GM19468 (cell line): Measurements from ENCODE around the gene RET.
A peak's percentile ranks its signal among the peaks of the same experiment; 100 is the strongest.

Experiments used
- ATAC-seq: cut with Tn5 transposase; IDR thresholded peaks from one replicate; pipeline ENCODE4 v1.9.1; 2021; ENCODE audit warnings: mild to moderate bottlenecking, moderate library complexity, moderate number of reproducible peaks; ENCODE audit not compliant: unreplicated experiment; ENCODE audit errors: extremely low read depth

RET gene

DNA sequence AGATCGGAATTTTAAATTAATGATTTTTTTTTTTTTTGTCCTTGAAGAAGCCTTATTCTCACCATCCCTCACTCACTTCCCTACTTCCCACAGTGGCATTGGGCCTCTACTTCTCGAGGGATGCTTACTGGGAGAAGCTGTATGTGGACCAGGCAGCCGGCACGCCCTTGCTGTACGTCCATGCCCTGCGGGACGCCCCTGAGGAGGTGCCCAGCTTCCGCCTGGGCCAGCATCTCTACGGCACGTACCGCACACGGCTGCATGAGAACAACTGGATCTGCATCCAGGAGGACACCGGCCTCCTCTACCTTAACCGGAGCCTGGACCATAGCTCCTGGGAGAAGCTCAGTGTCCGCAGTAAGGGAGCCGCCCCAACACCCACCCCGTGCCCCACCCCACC is 23.5 kb downstream of the RET start:
- ATAC-seq, result no peak

DNA sequence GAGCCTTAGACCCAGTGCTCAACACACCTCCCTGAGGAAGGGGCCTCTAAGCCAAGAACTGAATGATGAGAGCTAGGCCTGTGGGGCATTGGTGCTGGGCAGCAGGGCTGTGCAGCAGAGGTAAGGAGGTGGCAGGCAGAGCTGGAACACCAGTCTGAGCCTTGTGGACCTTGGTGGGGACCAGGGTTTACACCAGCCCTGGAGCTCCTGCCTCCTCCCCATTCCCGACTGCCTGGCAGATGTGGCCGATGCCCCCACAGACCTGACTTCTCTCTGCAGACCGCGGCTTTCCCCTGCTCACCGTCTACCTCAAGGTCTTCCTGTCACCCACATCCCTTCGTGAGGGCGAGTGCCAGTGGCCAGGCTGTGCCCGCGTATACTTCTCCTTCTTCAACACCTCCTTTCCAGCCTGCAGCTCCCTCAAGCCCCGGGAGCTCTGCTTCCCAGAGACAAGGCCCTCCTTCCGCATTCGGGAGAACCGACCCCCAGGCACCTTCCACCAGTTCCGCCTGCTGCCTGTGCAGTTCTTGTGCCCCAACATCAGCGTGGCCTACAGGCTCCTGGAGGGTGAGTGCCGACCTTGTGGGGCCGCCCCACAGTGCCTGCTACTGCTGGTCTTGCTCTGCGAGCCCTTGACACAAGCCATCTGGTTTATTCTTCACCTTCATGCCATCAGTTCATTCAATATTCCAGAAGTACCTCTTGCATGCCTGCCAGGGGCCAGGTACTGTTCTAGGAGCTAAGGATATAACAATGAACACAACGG is 25.4 kb downstream of the RET start:
- ATAC-seq, result no peak

DNA sequence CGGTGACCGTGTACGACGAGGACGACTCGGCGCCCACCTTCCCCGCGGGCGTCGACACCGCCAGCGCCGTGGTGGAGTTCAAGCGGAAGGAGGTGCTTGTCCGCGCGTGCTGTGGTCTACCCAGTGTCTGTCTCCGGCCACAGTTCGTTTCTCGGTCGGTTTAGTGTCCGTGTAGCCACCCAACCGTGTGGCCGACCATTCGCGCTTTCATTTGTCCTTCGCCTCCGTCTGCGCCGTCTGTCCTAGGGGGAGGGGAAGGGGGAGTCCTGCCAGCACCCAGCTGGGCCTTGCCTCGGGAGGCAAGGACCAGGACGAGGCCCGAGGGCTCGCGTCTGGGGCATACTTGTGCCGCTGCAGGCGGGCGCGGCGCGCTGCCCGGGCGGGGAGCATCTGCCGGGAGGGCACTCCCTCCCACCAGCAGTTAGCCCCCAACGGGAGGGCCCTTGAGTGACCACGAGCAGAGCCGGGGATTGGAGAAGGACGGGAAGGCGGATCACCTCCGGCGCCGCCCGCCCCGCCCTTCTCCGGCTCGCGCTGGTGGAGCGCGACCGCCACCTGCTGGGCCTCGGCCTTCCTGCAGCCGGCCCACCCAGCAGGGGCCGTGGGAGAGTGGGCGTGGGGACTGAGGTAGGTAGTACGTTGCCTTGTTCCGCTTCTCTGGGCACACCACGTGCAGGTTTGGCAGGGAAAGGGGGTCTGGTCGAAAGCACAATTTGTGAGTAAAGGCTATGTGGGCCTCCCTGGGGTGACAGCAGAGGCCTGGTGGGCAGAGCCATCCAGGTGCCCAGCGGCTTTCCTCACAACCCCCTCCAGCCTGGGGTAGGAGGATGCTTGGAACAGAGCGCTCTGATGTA is 28.5 kb downstream of the RET start:
- peak; percentile 69 for ATAC-seq

DNA sequence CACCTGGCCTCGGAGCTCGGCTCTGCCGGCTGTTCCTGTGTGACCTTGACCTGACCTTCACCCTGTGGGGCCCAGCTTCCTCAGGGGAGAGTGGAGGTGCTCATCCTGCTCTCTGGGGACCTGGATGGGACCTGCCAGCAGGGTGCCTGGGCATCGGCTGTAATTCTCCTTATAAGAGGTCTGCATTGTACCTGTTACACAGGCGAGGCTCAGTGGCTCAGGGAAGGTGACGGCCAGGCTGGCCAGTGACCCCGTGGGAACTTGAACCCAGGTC is 29.0 kb downstream of the RET start:
- ATAC-seq, result no peak

DNA sequence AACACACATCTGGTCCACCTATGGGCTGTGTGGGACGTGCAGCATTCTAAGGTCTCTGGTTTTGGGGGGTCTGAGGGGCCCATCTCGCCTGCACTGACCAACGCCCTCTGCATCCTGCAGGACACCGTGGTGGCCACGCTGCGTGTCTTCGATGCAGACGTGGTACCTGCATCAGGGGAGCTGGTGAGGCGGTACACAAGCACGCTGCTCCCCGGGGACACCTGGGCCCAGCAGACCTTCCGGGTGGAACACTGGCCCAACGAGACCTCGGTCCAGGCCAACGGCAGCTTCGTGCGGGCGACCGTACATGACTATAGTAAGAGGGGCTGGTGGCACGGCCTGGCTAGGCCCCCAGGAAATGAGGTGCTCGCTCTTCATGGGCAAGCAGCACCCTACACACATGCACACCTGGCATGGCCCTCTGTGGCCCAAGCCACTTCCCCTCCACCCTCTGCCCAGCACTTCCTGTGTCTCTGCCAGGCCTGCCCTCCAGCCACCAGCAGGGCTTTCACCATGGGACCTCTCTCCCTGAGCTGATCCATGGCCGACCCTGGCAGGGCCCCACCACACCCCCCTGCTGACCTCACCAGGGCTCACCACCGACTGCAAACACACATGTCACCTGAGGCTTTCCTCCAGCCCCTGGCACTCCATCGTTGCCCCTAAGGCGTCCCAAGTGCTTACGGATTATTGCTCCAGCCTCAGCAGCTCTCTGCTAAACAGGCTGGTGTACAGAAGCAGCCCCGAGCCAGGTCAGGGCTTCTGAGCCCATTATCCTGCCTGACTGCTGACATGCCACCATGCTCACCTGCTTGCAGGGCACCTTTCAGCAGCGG is 29.6 kb downstream of the RET start:
- no peak for ATAC-seq

DNA sequence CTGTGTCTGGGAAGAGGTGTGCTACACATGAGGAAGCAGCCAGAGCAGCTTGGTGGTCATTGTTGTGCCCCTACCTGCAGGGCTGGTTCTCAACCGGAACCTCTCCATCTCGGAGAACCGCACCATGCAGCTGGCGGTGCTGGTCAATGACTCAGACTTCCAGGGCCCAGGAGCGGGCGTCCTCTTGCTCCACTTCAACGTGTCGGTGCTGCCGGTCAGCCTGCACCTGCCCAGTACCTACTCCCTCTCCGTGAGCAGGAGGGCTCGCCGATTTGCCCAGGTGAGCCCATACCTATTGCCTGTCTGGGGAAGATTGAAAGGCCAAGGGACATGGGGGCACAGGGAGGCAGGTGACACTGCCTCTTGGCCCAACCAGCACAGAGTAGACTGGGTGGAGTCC is 32.1 kb downstream of the RET start:
- no peak for ATAC-seq

GRCh38 chr10:43109671-43110249 is 32.9 kb downstream of the RET start:
- ATAC-seq, result no peak

DNA sequence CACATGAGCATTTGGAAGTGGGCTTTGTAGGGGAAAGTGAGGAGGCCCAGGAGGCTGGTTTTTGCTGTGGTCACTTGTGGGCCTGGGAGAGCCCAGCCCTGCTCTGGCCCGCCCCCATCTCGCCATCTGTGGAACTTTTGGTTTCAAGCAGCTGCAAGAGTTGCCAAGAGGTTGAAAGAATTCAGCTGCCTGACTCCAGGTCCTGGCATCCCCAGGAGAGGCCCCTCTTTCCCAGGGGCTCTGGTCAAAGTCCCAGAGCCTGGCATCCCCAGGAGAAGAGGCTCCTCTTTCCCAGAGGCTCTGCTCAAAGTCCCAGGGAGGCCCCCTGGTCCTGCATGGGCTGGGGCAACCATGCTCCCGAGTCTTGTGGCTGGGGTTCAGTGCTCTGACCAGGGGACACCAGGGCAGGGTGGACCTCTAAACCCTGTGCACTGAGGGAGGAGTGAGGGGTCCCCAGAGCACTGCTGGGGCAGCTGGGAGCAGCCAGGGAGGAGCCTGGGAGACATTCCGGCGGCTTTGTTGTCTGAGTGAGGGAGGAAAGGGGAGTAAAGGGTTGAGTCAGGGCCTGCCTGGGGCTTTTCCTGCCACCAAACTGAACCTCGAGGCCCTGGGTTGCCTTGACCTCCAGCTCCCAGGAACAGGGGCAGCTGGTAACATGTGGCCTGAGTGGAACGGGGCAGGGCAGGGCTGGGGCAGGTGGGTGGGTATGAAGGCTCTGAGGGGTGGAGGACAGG is 33.6 kb downstream of the RET start:
- ATAC-seq, result no peak

- ATAC-seq, result no peak
Observed at GRCh38 chr10:43111101-43111500, 34.2 kb downstream of the RET start.

GRCh38 chr10:43111921-43112607 is 35.2 kb downstream of the RET start:
- ATAC-seq, result no peak

DNA sequence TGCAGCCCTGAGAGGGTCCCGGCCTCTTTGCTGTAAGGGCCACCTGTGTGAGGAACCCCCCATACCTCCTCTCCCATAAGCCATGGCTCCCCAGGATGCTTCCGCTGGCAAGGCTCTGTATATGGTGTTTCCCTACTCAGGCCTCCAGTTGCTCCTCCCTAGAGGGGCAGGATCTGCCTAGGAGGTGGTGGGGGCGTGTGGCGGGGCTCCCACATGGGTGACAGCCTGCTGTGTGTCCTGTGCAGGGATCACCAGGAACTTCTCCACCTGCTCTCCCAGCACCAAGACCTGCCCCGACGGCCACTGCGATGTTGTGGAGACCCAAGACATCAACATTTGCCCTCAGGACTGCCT is 35.7 kb downstream of the RET start:
- ATAC-seq, result no peak

- ATAC-seq, result no peak
Observed at GRCh38 chr10:43113201-43114087, 36.6 kb downstream of the RET start.

- no peak for ATAC-seq
Observed at GRCh38 chr10:43114088-43114742, 37.3 kb downstream of the RET start.

DNA sequence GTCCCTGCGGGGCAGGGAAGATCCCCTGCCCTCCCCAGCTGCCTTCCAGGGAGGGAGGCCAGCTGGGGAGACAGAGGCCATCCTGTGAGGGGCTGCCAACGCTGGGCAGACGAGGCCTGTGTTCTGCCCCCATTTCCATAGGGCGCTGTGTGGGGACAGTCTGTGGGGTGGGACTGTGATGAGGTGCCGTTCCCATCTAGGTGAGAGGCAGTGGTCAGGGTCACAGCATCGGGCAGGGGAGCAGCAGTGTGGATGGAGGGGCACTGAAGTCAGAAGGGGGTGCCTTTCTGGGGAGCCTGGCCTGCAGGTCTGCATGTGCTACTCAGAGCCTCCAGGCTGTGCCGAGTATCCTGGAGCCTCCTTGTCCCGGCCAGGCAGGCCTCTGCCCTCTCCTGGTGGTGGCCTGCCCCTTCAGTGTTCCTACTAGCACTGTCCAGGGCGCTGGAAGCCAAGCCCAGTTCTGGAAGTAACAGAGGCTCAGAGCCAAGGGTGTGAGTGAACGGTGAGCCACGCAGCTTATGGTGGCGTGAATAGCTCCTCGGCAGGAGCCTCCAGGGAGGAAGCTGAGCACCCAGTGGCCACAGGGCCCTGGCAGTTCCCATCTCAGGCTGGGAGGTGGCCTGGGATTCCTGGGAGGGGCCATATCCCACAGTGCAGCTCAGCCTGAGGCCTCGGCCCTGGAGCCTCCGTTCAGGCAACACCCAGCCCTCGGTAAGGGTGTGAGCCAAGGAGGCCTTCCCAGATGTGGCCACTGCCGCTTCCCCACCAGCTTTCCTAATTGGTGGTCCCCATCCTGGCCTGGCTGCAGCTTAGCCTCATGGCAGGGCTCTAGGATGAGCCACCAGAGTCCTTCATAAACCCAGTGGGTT is 38.1 kb downstream of the RET start:
- ATAC-seq, result no peak

GRCh38 chr10:43115881-43116595 is 39.2 kb downstream of the RET start:
- ATAC-seq, result no peak

- no peak for ATAC-seq
Observed at GRCh38 chr10:43116596-43116995, 39.7 kb downstream of the RET start.
